ENCODE results near the gene TMEM151B.

TMEM151B gene

GRCh38 chr6:44232676-44233566 is 37.3 kb upstream of the TMEM151B start:
- no peak for DNase-seq (ENCODE audit: low spot score)

- DNase-seq (ENCODE audit: low spot score), result no peak
These were observed 36.6 kb upstream of the TMEM151B start for GRCh38 chr6:44233567-44234100.

GRCh38 chr6:44234101-44235025 is 35.9 kb upstream of the TMEM151B start:
- peak; percentile 93 for DNase-seq (ENCODE audit: low spot score)

- DNase-seq (ENCODE audit: low spot score), result no peak
These were observed 35.0 kb upstream of the TMEM151B start for GRCh38 chr6:44235269-44235668.

- no peak for DNase-seq (ENCODE audit: low spot score)
These were observed 34.2 kb upstream of the TMEM151B start for GRCh38 chr6:44235891-44236516.

GRCh38 chr6:44237021-44237812 is 33.0 kb upstream of the TMEM151B start:
- DNase-seq (ENCODE audit: low spot score), result peak; percentile 71

GRCh38 chr6:44237813-44238433 is 32.3 kb upstream of the TMEM151B start:
- DNase-seq (ENCODE audit: low spot score), result peak; percentile 80

- DNase-seq (ENCODE audit: low spot score), result no peak
These were observed 31.4 kb upstream of the TMEM151B start for GRCh38 chr6:44238687-44239350.

GRCh38 chr6:44243345-44243744 is 26.9 kb upstream of the TMEM151B start:
- DNase-seq (ENCODE audit: low spot score), result no peak

GRCh38 chr6:44245391-44245911 is 24.8 kb upstream of the TMEM151B start:
- no peak for DNase-seq (ENCODE audit: low spot score)

- DNase-seq (ENCODE audit: low spot score), result peak; percentile 78
These were observed 24.2 kb upstream of the TMEM151B start for GRCh38 chr6:44245912-44246662.

GRCh38 chr6:44246663-44247337 is 23.4 kb upstream of the TMEM151B start, which contains the start of gene HSP90AB1:
Gene HSP90AB1, plus strand, starts transcription at chr6:44247101. Its CDS starts 1,529 bp downstream, at chr6:44248630.
- DNase-seq (ENCODE audit: low spot score), result peak; percentile 97

- peak; percentile 78 for DNase-seq (ENCODE audit: low spot score)
These were observed 22.6 kb upstream of the TMEM151B start for GRCh38 chr6:44247338-44248302.

- DNase-seq (ENCODE audit: low spot score), result no peak
These were observed 21.7 kb upstream of the TMEM151B start for GRCh38 chr6:44248579-44248978.

GRCh38 chr6:44249082-44249748 is 21.0 kb upstream of the TMEM151B start:
- no peak for DNase-seq (ENCODE audit: low spot score)

GRCh38 chr6:44250067-44250717 is 20.1 kb upstream of the TMEM151B start:
- no peak for DNase-seq (ENCODE audit: low spot score)
